Large intestine (tissue), 3 donors: ENCODE measurements around the gene FGF14. TPM values are rescaled to one million over a fixed set of nuclear protein-coding genes. Genes with fewer than 3 reads are reported as not detected.

Source experiments
- DNase-seq, 2 donors: peaks; one replicate each; pipeline versions ENCODE4 v3.0.0 to v3.0.0-alpha.2; 2013
- H3K27ac ChIP-seq: one replicate; pipeline ENCODE4 v1.5.1; 2013; ENCODE audit warnings: low read length
- H3K27me3 ChIP-seq: 2 replicates; pipeline ENCODE4 v1.6.1; 2013; ENCODE audit warnings: low read length; ENCODE audit not compliant: control insufficient read depth, insufficient read depth
- H3K36me3 ChIP-seq: 2 replicates; pipeline ENCODE4 v1.6.1; 2013; ENCODE audit warnings: low read length; ENCODE audit not compliant: control insufficient read depth, insufficient read depth
- H3K4me1 ChIP-seq: one replicate; pipeline ENCODE4 v1.6.1; 2013; ENCODE audit warnings: low read length; ENCODE audit not compliant: control insufficient read depth, insufficient read depth
- H3K4me3 ChIP-seq: one replicate; pipeline ENCODE4 v1.5.1; 2013; ENCODE audit warnings: low read length
- H3K9me3 ChIP-seq: one replicate; pipeline ENCODE4 v1.6.1; 2013; ENCODE audit warnings: mild to moderate bottlenecking, low read depth, low read length, moderate library complexity; ENCODE audit not compliant: control insufficient read depth
- WGBS: methylation state at CpG from one replicate; pipeline ENCODE4 v1.1.5; 2013; ENCODE audit warnings: low lambda C conversion rate; ENCODE audit not compliant: insufficient coverage; 5-methylcytosine and 5-hydroxymethylcytosine counted together
- polyA plus RNA-seq: library from polyadenylated mRNA; unstranded; fragments of 120-200 nt; gene quantifications from one replicate; pipeline ENCODE4 v1.2.1, GENCODE V29; 2013

FGF14 gene
- polyA plus RNA-seq, 1 donor, result 2.1 TPM

DNA sequence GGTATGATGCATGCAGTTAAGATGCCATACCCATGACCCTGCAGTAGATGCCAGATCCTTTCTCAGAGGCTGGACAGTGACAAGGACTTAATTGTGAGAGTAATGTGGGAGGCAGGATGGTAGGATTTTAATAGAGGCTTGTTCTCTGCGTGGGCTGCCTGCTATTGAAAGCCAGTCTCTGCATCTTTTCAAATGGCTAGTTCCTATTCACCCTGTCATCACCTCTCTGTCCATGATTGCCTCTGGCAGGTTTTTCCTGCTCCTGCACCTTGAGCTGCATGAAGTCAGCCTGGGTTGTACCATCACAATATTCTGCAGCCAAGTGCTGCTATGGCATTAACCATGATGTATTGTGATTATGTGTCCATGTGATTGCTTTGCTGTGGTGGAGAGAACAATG, 508.8 kb downstream of the FGF14 start:
- Histone ChIP-seq H3K27me3 (no peaks in the 10 kb centered on the region), H3K4me3 (no peak overlapping the region), H3K36me3 (no peaks in the 10 kb centered on the region), H3K4me1 (no peaks in the 10 kb centered on the region), H3K9me3 (no peaks in the 10 kb centered on the region), H3K27ac (no peak overlapping the region)
- no peak for DNase-seq
- no CpG with 5 or more reads among the region's 1 CpG for WGBS

DNA sequence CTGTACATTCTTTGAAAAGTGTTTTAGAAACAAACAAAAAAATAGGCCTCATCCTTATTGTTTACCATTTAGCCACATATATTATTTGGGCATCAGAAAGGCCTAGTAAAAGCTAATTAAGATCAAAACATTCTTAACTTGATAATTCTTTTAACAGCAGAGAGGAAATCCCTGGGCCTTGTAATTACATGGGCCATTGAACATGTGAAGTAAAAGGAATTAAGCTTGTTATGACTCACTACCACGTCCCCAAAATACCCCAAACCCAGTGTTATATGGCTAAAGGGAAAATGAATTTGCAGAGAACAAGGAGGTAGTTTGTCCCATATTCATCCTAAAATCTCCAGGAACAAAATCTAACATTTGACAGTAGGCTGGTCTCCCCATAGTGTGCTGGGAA, 509.6 kb downstream of the FGF14 start:
- no CpG with 5 or more reads among the region's 1 CpG for WGBS
- no peak for DNase-seq
- Histone ChIP-seq H3K9me3 (no peaks in the 10 kb centered on the region), H3K36me3 (no peaks in the 10 kb centered on the region), H3K4me3 (no peak overlapping the region), H3K4me1 (no peaks in the 10 kb centered on the region), H3K27me3 (no peaks in the 10 kb centered on the region), H3K27ac (no peak overlapping the region)

DNA sequence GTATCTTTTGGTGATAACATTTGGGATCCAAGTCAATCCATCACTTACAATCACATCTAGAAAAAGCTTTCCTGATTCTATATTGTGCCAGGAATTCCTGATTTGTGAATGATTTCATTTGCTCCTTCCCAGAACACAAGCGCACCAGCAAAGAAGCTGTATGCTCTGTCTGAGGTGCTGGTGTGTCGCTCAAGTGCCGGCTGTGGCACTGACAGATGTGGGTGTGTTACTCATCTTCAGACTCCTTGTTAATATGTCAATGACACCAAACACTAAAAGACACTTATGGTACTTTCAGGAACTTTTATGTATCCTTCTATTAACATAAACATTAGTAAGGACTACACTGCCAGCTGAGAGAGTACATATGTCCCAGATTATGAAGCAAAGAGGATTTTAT, 520.3 kb downstream of the FGF14 start:
- H3K4me1 ChIP-seq, result no peaks in the 10 kb centered on the region
- H3K27ac ChIP-seq, result no peak overlapping the region
- DNase-seq, result no peak
- H3K4me3 ChIP-seq, result no peak overlapping the region
- WGBS, result no CpG with 5 or more reads among the region's 3 CpGs
- no peaks in the 10 kb centered on the region for H3K9me3 ChIP-seq
- H3K36me3 ChIP-seq, result no peaks in the 10 kb centered on the region
- no peaks in the 10 kb centered on the region for H3K27me3 ChIP-seq

DNA sequence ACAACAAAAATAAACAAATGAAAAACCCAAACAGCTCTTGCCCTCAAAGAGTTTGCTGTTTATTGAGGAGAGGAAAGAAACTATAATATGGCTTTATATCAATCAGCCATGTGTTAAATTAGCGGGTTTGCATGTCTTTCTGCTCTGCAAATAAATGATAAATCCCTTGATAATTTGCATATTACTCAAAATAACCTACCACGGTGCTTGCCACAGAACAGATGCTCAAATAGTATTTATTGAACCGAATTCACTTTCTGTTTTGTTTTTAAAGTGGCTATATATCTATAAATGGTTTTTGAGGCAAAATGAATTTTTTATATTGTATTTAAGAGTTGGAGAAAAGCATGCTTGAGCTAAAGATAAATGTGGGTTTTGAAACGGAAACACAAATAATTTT, 521.3 kb downstream of the FGF14 start:
- Histone ChIP-seq H3K27me3 (no peaks in the 10 kb centered on the region), H3K4me1 (no peaks in the 10 kb centered on the region), H3K27ac (no peak overlapping the region), H3K36me3 (no peaks in the 10 kb centered on the region), H3K9me3 (no peaks in the 10 kb centered on the region), H3K4me3 (no peak overlapping the region)
- no peak for DNase-seq
- WGBS, result 76% methylated on average over 2 of the region's 4 CpGs

GRCh38 chr13:101876951-101877350, 524.9 kb downstream of the FGF14 start:
- Histone ChIP-seq H3K4me3 (no peak overlapping the region), H3K27ac (no peak overlapping the region), H3K9me3 (no peaks in the 10 kb centered on the region), H3K27me3 (no peaks in the 10 kb centered on the region), H3K36me3 (no peaks in the 10 kb centered on the region), H3K4me1 (no peaks in the 10 kb centered on the region)
- no peak for DNase-seq
- 100% methylated on average over 3 of the region's 6 CpGs for WGBS

DNA sequence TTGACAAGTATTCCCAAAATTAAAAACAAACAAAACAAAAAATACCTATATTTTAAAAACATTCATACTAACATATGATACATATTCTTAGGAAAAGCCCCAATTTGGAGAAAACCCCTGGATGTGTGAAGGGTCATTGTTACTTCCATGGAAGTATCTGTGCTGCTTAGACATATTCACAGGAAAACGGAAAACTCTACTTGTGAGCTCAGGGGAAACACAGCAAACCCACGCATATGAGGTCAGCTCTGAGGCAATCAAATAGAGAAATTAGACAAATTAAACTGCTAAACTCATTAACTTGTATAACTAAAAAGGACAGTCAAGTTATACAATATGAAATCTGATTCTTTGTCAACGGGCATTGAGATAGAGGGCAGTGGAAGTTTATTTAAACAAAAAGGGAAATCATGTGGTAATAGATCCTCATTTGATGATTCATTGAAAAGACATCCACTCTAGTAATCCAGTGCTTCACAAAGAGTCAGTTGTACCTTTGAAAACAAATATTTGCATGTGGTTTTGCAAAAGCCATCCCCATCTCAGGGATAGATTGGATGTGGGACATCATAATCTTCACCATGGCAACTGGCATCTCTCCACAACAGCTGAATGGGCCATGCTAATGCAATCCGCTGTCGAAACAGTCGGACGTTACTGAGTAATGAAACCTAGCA, 526.0 kb downstream of the FGF14 start:
- Histone ChIP-seq H3K9me3 (no peaks in the 10 kb centered on the region), H3K36me3 (no peaks in the 10 kb centered on the region), H3K27ac (no peak overlapping the region), H3K27me3 (no peaks in the 10 kb centered on the region), H3K4me1 (no peaks in the 10 kb centered on the region), H3K4me3 (no peak overlapping the region)
- 15% methylated on average over 3 of the region's 7 CpGs for WGBS
- no peak for DNase-seq

GRCh38 chr13:101875091-101875490, 526.8 kb downstream of the FGF14 start:
- H3K4me3 ChIP-seq, result no peak overlapping the region
- DNase-seq, result no peak
- H3K36me3 ChIP-seq, result no peaks in the 10 kb centered on the region
- H3K9me3 ChIP-seq, result no peaks in the 10 kb centered on the region
- no peak overlapping the region for H3K27ac ChIP-seq
- 60% methylated on average over 1 of the region's 3 CpGs for WGBS
- H3K27me3 ChIP-seq, result no peaks in the 10 kb centered on the region
- no peaks in the 10 kb centered on the region for H3K4me1 ChIP-seq

- DNase-seq, result no peak
- Histone ChIP-seq H3K4me3 (no peak overlapping the region), H3K36me3 (no peaks in the 10 kb centered on the region), H3K27me3 (no peaks in the 10 kb centered on the region), H3K4me1 (no peaks in the 10 kb centered on the region), H3K9me3 (no peaks in the 10 kb centered on the region), H3K27ac (no peak overlapping the region)
Measured at GRCh38 chr13:101869553-101869952, 532.3 kb downstream of the FGF14 start.

- no peak for DNase-seq
- Histone ChIP-seq H3K27me3 (no peaks in the 10 kb centered on the region), H3K36me3 (no peaks in the 10 kb centered on the region), H3K4me3 (no peak overlapping the region), H3K27ac (no peak overlapping the region), H3K9me3 (no peaks in the 10 kb centered on the region), H3K4me1 (no peaks in the 10 kb centered on the region)
- WGBS, result 69% methylated on average over 4 of the region's 12 CpGs
Measured at GRCh38 chr13:101868585-101869469, 533.0 kb downstream of the FGF14 start.

DNA sequence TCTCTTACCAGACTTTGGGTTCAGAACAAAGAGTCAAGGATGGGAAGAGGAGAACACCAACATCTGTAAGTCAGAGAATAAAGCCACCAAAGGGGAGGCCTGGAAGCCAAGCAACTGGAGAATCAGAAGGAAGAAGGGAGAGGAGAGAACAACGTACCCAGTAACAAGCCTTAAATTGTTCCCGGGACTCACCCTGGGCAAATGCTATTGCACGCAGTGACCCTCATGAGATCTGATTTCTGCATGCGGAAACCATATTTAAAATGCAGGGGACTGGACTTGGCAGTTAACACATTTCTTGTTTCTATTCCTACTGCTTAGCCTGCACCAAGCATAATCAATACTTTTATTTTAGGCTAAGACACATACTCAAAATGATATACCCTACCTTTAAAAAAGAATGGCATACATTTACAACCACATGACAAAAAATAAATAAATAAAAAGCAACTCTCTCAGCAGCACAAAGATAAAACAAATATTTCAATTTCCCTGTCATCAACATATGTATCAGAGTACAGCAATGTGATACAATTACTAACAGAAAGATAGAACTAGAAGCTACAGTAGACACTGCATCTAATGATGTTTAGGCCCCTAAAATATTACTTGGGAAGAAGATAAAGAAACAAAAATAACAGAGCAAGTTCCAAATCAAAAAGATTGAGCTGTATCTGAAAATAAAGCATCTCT, 534.8 kb downstream of the FGF14 start:
- DNase-seq, result no peak
- Histone ChIP-seq H3K4me3 (no peak overlapping the region), H3K27me3 (no peaks in the 10 kb centered on the region), H3K9me3 (no peaks in the 10 kb centered on the region), H3K4me1 (no peaks in the 10 kb centered on the region), H3K36me3 (no peaks in the 10 kb centered on the region), H3K27ac (no peak overlapping the region)
- no CpG with 5 or more reads among the region's 4 CpGs for WGBS
